PC-9 (cell line): ENCODE results near the gene CD300E. TPM values are rescaled to one million over a fixed set of nuclear protein-coding genes. Genes with fewer than 3 reads are reported as not detected.

Source experiments
- BruUV-seq: library from RNA; stranded (reverse); fragments of 400-500 nt; replicated peaks from 2 replicates; lab custom pipeline; 2021; lab: Mats Ljungman, UMichigan
- CTCF ChIA-PET: fragments of 300-600 bp; sonication (Branson Sonifier 250); formaldehyde crosslinking; loops from one replicate; lab custom pipeline; 2022; ENCODE audit warnings: antibody characterized with exemption; lab: Charles Lee
- POLR2A ChIA-PET: fragments of 300-600 bp; sonication (Branson Sonifier 250); formaldehyde crosslinking; loops from one replicate; lab custom pipeline; 2022; ENCODE audit warnings: antibody characterized with exemption; ENCODE audit not compliant: unreplicated experiment; lab: Charles Lee
- DNase-seq, 2 experiments: peaks; one replicate each; pipeline versions ENCODE4 v3.0.0 to v3.0.0-alpha.2; 2015 to 2022; ENCODE audit warnings: mixed read lengths in 1 of 2
- H2AFZ ChIP-seq: fragments of 200-600 bp; sonication (generic); 2 replicates; pipeline ENCODE4 v1.8.1; 2017; ENCODE audit warnings: antibody characterized with exemption
- H3F3A ChIP-seq: fragments of 200-600 bp; sonication (generic); 2 replicates; pipeline ENCODE4 v1.8.1; 2017; ENCODE audit warnings: antibody characterized with exemption, mild to moderate bottlenecking, low read depth; ENCODE audit not compliant: insufficient read depth
- H3K27ac ChIP-seq: fragments of 200-600 bp; sonication (generic); 2 replicates; pipeline ENCODE4 v1.6.1; 2016; ENCODE audit warnings: mixed run types
- H3K27me3 ChIP-seq: fragments of 200-600 bp; sonication (generic); 2 replicates; pipeline ENCODE4 v1.6.1; 2016; ENCODE audit warnings: low read depth, mixed run types; ENCODE audit not compliant: insufficient read depth
- H3K36me3 ChIP-seq: fragments of 200-600 bp; sonication (generic); 2 replicates; pipeline ENCODE4 v1.6.1; 2016; ENCODE audit warnings: low read depth, mixed run types
- H3K4me1 ChIP-seq: fragments of 200-600 bp; sonication (generic); replicated peaks from 2 replicates; pipeline ENCODE4 v1.6.1; 2016; ENCODE audit warnings: mixed run types; ENCODE audit not compliant: insufficient read depth
- H3K4me2 ChIP-seq: fragments of 200-600 bp; sonication (generic); 2 replicates; pipeline ENCODE4 v1.6.1; 2017; ENCODE audit warnings: mixed run types
- H3K4me3 ChIP-seq: fragments of 200-600 bp; sonication (generic); 2 replicates; pipeline ENCODE4 v1.6.1; 2016; ENCODE audit warnings: mixed run types
- H3K79me2 ChIP-seq: fragments of 200-600 bp; sonication (generic); 2 replicates; pipeline ENCODE4 v1.6.1; 2017; ENCODE audit warnings: low read depth, mixed run types
- H3K9me2 ChIP-seq: fragments of 200-600 bp; sonication (generic); 2 replicates; pipeline ENCODE4 v1.8.1; 2017; ENCODE audit warnings: mild to moderate bottlenecking; ENCODE audit not compliant: insufficient read depth
- H3K9me3 ChIP-seq: fragments of 200-600 bp; sonication (generic); 2 replicates; pipeline ENCODE4 v1.8.1; 2016; ENCODE audit warnings: low read depth; ENCODE audit not compliant: insufficient read depth
- H4K20me1 ChIP-seq: fragments of 200-600 bp; sonication (generic); 2 replicates; pipeline ENCODE4 v1.8.1; 2017; ENCODE audit not compliant: insufficient read depth
- EZH2 ChIP-seq: fragments of 200-600 bp; sonication (generic); IDR thresholded peaks from 2 replicates; pipeline ENCODE4 v1.8.0; 2017; ENCODE audit warnings: antibody characterized with exemption, low read depth
- intact Hi-C: fragments of 100-400 bp; cut with micrococcal nuclease; formaldehyde crosslinking; loops from one replicate; pipeline ENCODE4 v1.10.0; 2022; ENCODE audit not compliant: unreplicated experiment
- total RNA-seq: library from RNA; stranded (reverse); gene quantifications from 2 replicates; pipeline ENCODE4 v1.2.3, GENCODE V29; 2021
- TF ChIP-seq, protein P1 (sequence below): fragments of 200-600 bp; sonication (generic); conservative IDR thresholded peaks from 2 replicates; pipeline ENCODE4 v1.6.1; 2017; ENCODE audit warnings: mixed run types, antibody characterized with exemption, mild to moderate bottlenecking, moderate library complexity

CD300E gene
- total RNA-seq, 1 experiment from 2014 or later: not detected

DNA sequence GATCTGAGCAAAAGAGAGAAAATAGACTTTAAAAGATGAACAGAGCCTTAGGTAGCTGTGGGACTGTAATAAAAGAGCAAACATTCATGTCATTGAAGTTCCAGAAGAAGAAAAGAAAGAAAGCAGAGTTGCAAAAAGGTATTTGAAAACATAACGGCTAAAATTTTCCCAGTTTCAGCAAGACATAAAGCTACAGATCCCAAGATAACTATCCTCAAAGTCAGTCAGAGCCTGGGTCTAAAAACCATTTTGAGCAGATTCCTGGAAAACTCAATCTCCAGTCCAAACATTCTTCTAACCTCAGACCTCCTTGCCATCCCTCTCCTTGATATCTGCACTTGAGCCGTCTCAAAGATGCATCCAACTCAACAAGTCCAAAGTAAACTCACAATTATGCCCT lies 20.9 kb upstream of the CD300E start:
- H3K4me1 ChIP-seq: no peaks in the 10 kb centered on the region
- BruUV-seq: no TSS peak
- H2AFZ ChIP-seq: no peak overlapping the region
- no peaks in the 10 kb centered on the region for H3K79me2 ChIP-seq
- no peak overlapping the region for H3K4me2 ChIP-seq
- H3K27ac ChIP-seq: no peak overlapping the region
- no peaks in the 10 kb centered on the region for H4K20me1 ChIP-seq
- H3K4me3 ChIP-seq: no peak overlapping the region
- no peaks in the 10 kb centered on the region for H3K9me3 ChIP-seq
- no peak for DNase-seq
- ChIA-PET CTCF (no interaction called here), POLR2A (no interaction called here)
- TF ChIP-seq, protein P1, sequence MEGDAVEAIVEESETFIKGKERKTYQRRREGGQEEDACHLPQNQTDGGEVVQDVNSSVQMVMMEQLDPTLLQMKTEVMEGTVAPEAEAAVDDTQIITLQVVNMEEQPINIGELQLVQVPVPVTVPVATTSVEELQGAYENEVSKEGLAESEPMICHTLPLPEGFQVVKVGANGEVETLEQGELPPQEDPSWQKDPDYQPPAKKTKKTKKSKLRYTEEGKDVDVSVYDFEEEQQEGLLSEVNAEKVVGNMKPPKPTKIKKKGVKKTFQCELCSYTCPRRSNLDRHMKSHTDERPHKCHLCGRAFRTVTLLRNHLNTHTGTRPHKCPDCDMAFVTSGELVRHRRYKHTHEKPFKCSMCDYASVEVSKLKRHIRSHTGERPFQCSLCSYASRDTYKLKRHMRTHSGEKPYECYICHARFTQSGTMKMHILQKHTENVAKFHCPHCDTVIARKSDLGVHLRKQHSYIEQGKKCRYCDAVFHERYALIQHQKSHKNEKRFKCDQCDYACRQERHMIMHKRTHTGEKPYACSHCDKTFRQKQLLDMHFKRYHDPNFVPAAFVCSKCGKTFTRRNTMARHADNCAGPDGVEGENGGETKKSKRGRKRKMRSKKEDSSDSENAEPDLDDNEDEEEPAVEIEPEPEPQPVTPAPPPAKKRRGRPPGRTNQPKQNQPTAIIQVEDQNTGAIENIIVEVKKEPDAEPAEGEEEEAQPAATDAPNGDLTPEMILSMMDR: no peak
- TF ChIP-seq EZH2: no peak
- intact Hi-C loops: no loop called here
- no peaks in the 10 kb centered on the region for H3F3A ChIP-seq
- H3K27me3 ChIP-seq: peaks cover 95% of the 10 kb centered on the region
- H3K9me2 ChIP-seq: no peaks in the 10 kb centered on the region
- no peaks in the 10 kb centered on the region for H3K36me3 ChIP-seq

GRCh38 chr17:74643826-74644225 lies 20.3 kb upstream of the CD300E start:
- Histone ChIP-seq H3K4me2 (no peak overlapping the region), H3K9me2 (no peaks in the 10 kb centered on the region), H3K36me3 (no peaks in the 10 kb centered on the region), H3K9me3 (no peaks in the 10 kb centered on the region), H3K4me3 (no peak overlapping the region), H3F3A (no peaks in the 10 kb centered on the region), H3K79me2 (no peaks in the 10 kb centered on the region), H3K27me3 (peaks cover 95% of the 10 kb centered on the region), H4K20me1 (no peaks in the 10 kb centered on the region), H3K27ac (no peak overlapping the region), H3K4me1 (no peaks in the 10 kb centered on the region), H2AFZ (no peak overlapping the region)
- intact Hi-C loops: no loop called here
- BruUV-seq: no TSS peak
- no peak for TF ChIP-seq EZH2
- TF ChIP-seq, protein P1: no peak
- DNase-seq: no peak
- ChIA-PET POLR2A (no interaction called here), CTCF (no interaction called here)

DNA sequence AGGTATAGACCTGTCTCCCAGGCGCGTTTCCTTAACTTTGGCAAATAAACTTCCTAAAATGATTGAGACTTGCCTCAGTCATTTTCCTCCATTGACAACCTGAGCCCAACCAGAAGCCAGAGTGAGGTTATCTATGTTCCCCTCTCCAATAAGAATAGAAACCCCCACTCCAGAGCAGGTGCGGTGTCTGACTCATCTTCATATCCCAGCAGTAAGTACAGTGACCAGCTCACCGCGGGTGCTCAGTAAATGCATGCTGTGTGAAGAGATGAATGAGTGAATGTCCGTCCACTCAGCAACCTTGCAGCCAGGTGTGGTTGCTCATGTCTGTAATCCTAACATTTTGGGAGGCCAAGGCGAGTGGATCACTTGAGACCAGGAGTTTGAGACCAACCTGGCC lies 19.5 kb upstream of the CD300E start:
- H3K9me2 ChIP-seq: no peaks in the 10 kb centered on the region
- TF ChIP-seq, protein P1: no peak
- no peak for TF ChIP-seq EZH2
- ChIA-PET CTCF (no interaction called here), POLR2A (no interaction called here)
- BruUV-seq: no TSS peak
- no peaks in the 10 kb centered on the region for H3K9me3 ChIP-seq
- DNase-seq: no peak
- no peak overlapping the region for H3K4me3 ChIP-seq
- peaks cover 95% of the 10 kb centered on the region for H3K27me3 ChIP-seq
- intact Hi-C loops: no loop called here
- H4K20me1 ChIP-seq: no peaks in the 10 kb centered on the region
- no peak overlapping the region for H3K27ac ChIP-seq
- H3K79me2 ChIP-seq: no peaks in the 10 kb centered on the region
- H2AFZ ChIP-seq: no peak overlapping the region
- H3K4me2 ChIP-seq: no peak overlapping the region
- no peaks in the 10 kb centered on the region for H3K4me1 ChIP-seq
- no peaks in the 10 kb centered on the region for H3K36me3 ChIP-seq
- H3F3A ChIP-seq: no peaks in the 10 kb centered on the region
